NAMALWA (cell line): ENCODE data around the gene PRDM5.
A peak's percentile ranks its signal among the peaks of the same experiment; 100 is the strongest.

ENCODE experiments used
- DNase-seq: peaks from one replicate; pipeline ENCODE4 v3.0.0-alpha.2; 2015; ENCODE audit warnings: low spot score

The PRDM5 gene

GRCh38 chr4:120819805-120820437 lies 102.6 kb downstream of the PRDM5 start:
- no peak for DNase-seq

- DNase-seq: no peak
Observed at GRCh38 chr4:120816296-120816965, 106.1 kb downstream of the PRDM5 start.

DNA sequence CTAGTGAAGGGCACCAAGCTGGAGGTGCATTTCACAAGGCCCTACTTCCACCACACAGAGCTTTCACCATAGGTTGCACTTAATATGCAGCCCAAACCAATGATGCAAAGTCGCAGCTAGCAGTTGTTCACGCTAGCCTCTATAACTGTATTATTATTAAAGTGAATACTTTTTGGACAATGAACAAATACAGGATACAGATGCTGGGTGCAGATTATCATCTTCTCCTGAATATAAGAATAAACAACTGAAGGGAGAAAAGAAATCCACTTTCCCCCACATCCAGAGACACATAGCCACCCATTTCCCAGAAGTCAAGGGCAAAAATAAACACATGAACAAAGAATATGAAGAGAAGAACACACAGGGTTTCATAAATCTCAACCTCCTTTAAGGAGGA lies 107.2 kb downstream of the PRDM5 start:
- no peak for DNase-seq

- no peak for DNase-seq
Observed at GRCh38 chr4:120814886-120815285, 107.6 kb downstream of the PRDM5 start.

DNA sequence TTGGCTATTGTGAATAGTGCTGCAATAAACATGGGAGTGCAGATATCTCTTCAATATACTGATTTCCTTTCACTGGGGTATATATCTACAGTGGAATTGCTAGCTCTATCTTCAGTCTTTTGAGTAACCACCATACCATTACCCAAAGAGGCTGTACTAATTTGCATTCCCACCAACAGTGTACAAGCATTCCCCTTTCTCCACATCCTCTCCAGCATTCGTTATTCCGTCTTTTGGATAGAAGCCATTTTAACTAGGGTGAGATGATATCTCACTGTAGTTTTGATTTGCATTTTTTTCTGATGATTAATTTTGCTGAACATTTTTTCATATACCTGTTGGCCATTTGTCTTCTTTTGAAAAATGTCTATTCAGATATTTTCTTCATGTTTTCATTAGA lies 110.3 kb downstream of the PRDM5 start:
- DNase-seq: no peak

DNA sequence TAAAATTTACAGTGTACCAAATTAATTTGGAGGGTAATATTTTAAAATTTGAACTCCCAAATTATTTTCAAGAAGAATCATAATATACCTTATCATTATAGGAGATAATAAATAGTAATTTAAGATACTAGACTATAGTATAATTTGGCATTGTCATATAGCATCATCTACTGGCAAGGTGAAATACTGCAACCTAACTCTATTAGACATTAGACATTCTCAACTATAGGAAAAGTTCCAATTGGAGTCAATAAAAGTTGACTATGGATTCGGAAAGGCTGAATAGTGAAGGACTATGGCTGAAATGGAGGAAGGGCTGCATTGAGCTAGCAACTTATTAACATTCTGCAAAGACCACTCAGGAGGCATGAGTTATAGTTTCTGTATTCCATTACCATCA lies 113.0 kb downstream of the PRDM5 start:
- peak; percentile 15 for DNase-seq

- no peak for DNase-seq
Observed at GRCh38 chr4:120808475-120809141, 113.9 kb downstream of the PRDM5 start.

GRCh38 chr4:120801137-120801758 lies 121.3 kb downstream of the PRDM5 start:
- DNase-seq: no peak

DNA sequence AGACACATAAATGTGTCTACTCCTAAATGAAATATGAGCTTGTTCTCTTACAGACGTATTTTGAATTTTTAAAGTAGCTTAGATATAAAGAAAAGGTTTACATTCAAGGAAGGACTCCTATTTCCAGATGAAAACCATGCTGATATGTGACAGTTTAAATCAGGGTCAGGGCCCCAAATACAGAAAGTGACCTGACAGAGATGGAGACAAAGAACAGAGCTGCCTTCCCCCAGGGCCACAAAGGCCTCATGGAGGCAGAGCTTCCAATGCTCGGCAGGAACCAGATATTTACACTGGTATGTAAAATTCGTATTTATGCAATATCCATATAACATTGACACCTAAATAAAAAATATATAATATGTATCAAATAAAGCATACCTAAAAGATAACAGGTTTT lies 124.0 kb downstream of the PRDM5 start:
- DNase-seq: no peak

DNA sequence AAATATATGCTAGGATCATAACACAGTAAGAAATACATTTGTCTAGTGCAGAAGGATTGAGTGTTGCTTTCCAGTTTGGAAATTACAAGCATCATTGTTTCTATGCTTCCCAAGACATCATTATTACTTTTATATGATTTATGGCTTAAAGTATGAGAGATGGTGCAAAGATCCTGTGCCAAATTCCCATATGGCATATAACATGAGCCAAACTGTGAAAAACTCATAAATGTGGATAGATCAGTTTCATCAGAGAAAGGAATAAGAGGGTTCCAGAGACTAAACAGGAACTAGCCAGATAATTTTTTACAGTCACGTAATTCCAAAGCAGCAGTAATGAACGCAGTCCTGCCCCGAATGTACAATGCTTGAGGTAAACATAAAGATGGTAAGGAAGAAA lies 126.3 kb downstream of the PRDM5 start:
- DNase-seq: no peak

DNA sequence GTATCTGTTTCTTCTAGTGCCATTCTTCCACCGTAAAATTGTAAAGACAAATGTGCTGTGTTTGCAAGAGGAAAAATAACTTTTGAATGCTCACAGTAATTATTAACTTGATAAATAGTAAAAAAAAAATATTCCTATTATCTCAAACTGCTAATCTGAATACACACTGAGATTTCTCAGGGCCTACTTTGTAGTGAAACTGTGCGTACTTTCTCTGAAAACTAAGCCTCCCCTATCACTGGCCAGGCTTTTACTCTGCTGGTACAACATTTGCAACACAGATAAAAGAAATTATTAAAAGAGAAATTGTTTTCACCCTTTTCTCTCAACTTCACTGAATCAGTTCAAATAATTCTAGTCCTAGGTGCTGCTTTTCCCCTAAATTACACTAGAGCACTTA lies 137.3 kb downstream of the PRDM5 start:
- DNase-seq: no peak

GRCh38 chr4:120777459-120777858 lies 145.1 kb downstream of the PRDM5 start:
- no peak for DNase-seq

- DNase-seq: no peak
Observed at GRCh38 chr4:120775431-120775830, 147.1 kb downstream of the PRDM5 start.

DNA sequence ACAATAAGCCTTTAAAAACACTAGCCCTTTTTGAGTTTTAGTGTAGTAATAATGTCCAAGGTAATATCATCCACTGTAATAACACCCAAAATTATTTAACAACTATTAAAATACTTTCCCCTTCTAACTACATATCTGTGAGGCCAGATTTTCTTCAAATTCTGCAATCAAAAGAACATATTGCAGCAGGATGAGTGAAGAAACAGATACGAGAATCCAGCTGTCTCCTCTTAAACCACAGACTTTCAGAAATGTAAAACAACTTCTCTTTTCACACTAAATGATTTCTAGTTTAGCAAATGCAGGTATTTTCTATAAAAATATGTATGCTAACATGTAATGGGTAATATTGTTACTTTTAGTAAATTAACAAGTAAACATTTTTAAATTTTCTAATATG lies 148.9 kb downstream of the PRDM5 start:
- DNase-seq: no peak

GRCh38 chr4:120771907-120772306 lies 150.6 kb downstream of the PRDM5 start:
- no peak for DNase-seq

GRCh38 chr4:120770897-120771296 lies 151.6 kb downstream of the PRDM5 start:
- no peak for DNase-seq

- no peak for DNase-seq
Observed at GRCh38 chr4:120769227-120769626, 153.3 kb downstream of the PRDM5 start.

DNA sequence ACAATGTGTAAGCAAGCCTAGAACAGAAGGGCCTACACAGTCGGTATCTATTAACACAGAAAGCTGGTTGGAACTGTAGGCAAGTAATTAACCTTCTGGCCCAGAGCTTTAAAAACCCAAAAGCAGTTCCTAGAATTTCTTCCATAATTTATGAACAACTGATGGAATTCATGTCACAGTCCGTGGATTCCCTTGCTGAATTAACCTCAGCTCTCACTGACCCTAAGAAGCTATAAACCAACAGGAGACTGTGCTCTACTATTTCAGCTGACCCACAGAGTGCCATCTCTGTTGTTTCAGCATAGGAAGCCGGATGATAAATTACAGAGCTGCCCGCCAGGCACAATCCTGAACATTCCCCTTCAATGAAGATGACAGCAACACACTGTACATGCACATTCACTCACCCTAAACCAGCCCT lies 157.3 kb downstream of the PRDM5 start:
- no peak for DNase-seq

GRCh38 chr4:120763650-120764049 lies 158.9 kb downstream of the PRDM5 start:
- no peak for DNase-seq

DNA sequence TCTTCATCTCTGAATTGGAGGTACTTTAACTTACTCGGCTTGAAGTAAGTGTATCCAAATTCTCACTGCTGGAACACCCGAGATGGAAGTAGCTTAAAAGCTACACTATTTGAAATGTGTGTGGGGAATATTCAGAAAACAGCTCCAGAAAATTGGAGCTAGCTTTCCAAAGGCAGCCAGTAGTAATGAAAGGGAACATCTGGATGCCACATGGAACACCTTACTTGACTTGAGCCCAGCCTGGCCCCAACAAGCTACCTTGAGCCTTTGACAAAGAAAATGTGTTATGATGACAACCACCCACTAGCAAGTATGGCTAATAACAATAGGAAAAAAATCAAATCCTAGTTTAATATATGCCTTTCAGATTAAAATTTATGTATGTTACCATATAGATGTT lies 161.5 kb downstream of the PRDM5 start:
- no peak for DNase-seq

GRCh38 chr4:120760047-120760446 lies 162.5 kb downstream of the PRDM5 start:
- no peak for DNase-seq

GRCh38 chr4:120755864-120756263 lies 166.7 kb downstream of the PRDM5 start:
- no peak for DNase-seq

- no peak for DNase-seq
Observed at GRCh38 chr4:120754590-120754989, 167.9 kb downstream of the PRDM5 start.
